Keratinocyte (primary cell): ENCODE data around the gene TK1. TPM values are rescaled to one million over a fixed set of nuclear protein-coding genes. Genes with fewer than 3 reads are reported as not detected.

Experiments
- DNase-seq: peaks from one replicate; pipeline ENCODE4 v3.0.0-alpha.2; 2011; ENCODE audit warnings: low read depth, missing footprints, low spot score
- FAIRE-seq: peaks from 2 replicates; lab custom pipeline; 2011; peaks lifted over from hg19 to GRCh38; lab: Jason Lieb, UNC
- H2AFZ ChIP-seq: 2 replicates; pipeline ENCODE4 v1.6.0; 2012; ENCODE audit warnings: low read length, control low read depth, inconsistent platforms; ENCODE audit not compliant: control insufficient read depth
- H3K27ac ChIP-seq: 2 replicates; pipeline ENCODE4 v1.5.1; 2011; ENCODE audit warnings: low read length; ENCODE audit not compliant: control insufficient read depth, insufficient read depth
- H3K27me3 ChIP-seq: 3 replicates; pipeline ENCODE4 v1.6.0; 2011; ENCODE audit warnings: low read length; ENCODE audit not compliant: control insufficient read depth, insufficient read depth; ENCODE audit errors: extremely low read depth
- H3K36me3 ChIP-seq, 2 experiments: 2 replicates in 1 of 2; 3 replicates in 1 of 2; pipeline ENCODE4 v1.5.1; 2011; ENCODE audit warnings: low read length in 2 of 2, mild to moderate bottlenecking in 1 of 2; ENCODE audit not compliant: control insufficient read depth in 2 of 2, insufficient read depth in 2 of 2; ENCODE audit errors: extremely low read depth in 1 of 2
- H3K4me1 ChIP-seq: 3 replicates; pipeline ENCODE4 v1.5.1; 2011; ENCODE audit warnings: low read length; ENCODE audit not compliant: control insufficient read depth, insufficient read depth; ENCODE audit errors: extremely low read depth
- H3K4me2 ChIP-seq: 3 replicates; pipeline ENCODE4 v1.6.0; 2011; ENCODE audit warnings: low read depth, low read length; ENCODE audit not compliant: control insufficient read depth, insufficient read depth; ENCODE audit errors: extremely low read depth
- H3K4me3 ChIP-seq, 3 experiments: fragments of 200-600 bp in 1 of 3; sonication (generic) in 1 of 3; 2 replicates in 2 of 3; 3 replicates in 1 of 3; pipeline ENCODE4 v1.5.1; 2011 to 2016; ENCODE audit warnings: low read length in 3 of 3, mild to moderate bottlenecking in 3 of 3, control low read depth in 2 of 3, inconsistent platforms in 1 of 3, low read depth in 1 of 3, mixed read lengths in 1 of 3, mixed run types in 1 of 3, moderate library complexity in 1 of 3; ENCODE audit not compliant: control insufficient read depth in 2 of 3, insufficient read depth in 2 of 3; ENCODE audit errors: extremely low read depth in 1 of 3
- H3K79me2 ChIP-seq: 2 replicates; pipeline ENCODE4 v1.6.0; 2012; ENCODE audit warnings: low read length; ENCODE audit not compliant: control insufficient read depth, insufficient read depth
- H3K9ac ChIP-seq: 3 replicates; pipeline ENCODE4 v1.6.0; 2011; ENCODE audit warnings: low read length; ENCODE audit not compliant: control insufficient read depth, insufficient read depth; ENCODE audit errors: extremely low read depth
- H3K9me1 ChIP-seq: 3 replicates; pipeline ENCODE4 v1.6.0; 2011; ENCODE audit warnings: low read length; ENCODE audit not compliant: control insufficient read depth, insufficient read depth; ENCODE audit errors: extremely low read depth
- H3K9me3 ChIP-seq: 2 replicates; pipeline ENCODE4 v1.5.1; 2012; ENCODE audit warnings: low read depth, low read length; ENCODE audit not compliant: control insufficient read depth
- H4K20me1 ChIP-seq: 3 replicates; pipeline ENCODE4 v1.6.0; 2011; ENCODE audit warnings: low read length; ENCODE audit not compliant: control insufficient read depth, insufficient read depth; ENCODE audit errors: extremely low read depth
- CTCF ChIP-seq, 3 experiments: IDR thresholded peaks in 1 of 3; conservative IDR thresholded peaks in 1 of 3; optimal IDR thresholded peaks in 1 of 3; 2 replicates in 2 of 3; 3 replicates in 1 of 3; pipeline versions ENCODE3 to v1.5.1; 2011; ENCODE audit warnings: low read length in 3 of 3, mild to moderate bottlenecking in 3 of 3, moderate library complexity in 2 of 3, control low read depth in 1 of 3, inconsistent platforms in 1 of 3; ENCODE audit not compliant: insufficient read depth in 2 of 3; ENCODE audit errors: extremely low read depth in 1 of 3
- EZH2 ChIP-seq: IDR thresholded peaks from one replicate; pipeline ENCODE4 v1.6.1; 2012; ENCODE audit warnings: inconsistent platforms, mild to moderate bottlenecking, low read length, moderate library complexity
- dilution Hi-C: fragments of 300-500 bp; cut with MboI; formaldehyde crosslinking; loops from one replicate; pipeline ENCODE4 v1.7.0; 2020; ENCODE audit warnings: low sequenced_read_pairs; ENCODE audit not compliant: extremely low pct_ligation_motif_present
- polyA plus RNA-seq, 5 experiments: library from polyadenylated mRNA; depleted of rRNA in 3 of 5; stranded (reverse) in 3 of 5; stranded (forward) in 1 of 5; unstranded in 1 of 5; fragments of >200 nt; gene quantifications; 1 replicate in 1 of 5; 2 replicates in 3 of 5; 3 replicates in 1 of 5; pipeline versions ENCODE4 v1.2.1 to v1.2.3, GENCODE V29; 2011 to 2012; ENCODE audit warnings: missing spikeins in 2 of 5, low read depth in 1 of 5, low replicate concordance in 1 of 5

Gene TK1
- polyA plus RNA-seq, 1 donor (not counting 4 experiments of a cell fraction or from before 2014, with no cell fraction given): 21.8 TPM

DNA sequence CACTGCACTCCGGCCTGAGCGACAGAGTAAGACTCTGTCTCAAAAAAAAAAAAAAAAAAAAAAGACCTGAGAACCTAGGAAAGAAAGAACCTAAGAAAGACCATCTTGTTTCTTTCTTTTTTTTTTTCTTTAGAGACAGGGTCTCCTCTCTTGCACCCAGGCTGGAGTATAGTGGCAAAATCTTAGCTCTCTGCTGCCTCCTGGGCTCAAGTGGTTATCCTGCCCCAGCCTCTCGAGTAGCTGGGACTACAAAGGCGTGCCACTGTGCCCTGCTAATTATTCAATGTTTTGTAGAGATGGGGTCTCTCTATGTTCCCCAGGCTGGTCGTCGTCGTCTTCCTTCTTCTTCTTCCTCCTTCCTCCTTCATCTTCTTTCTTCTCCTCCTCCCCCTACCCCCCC is 19.4 kb upstream of the TK1 start:
- Histone ChIP-seq H3K36me3 (peaks cover 0 to 13% of the 10 kb centered on the region in 2 experiments), H3K79me2 (no peaks in the 10 kb centered on the region), H2AFZ (no peak overlapping the region), H3K9ac (no peak overlapping the region), H3K4me1 (no peaks in the 10 kb centered on the region), H3K9me3 (no peaks in the 10 kb centered on the region), H3K4me2 (no peak overlapping the region), H3K4me3 (no peak overlapping the region), H3K9me1 (no peaks in the 10 kb centered on the region), H4K20me1 (no peaks in the 10 kb centered on the region), H3K27me3 (no peaks in the 10 kb centered on the region), H3K27ac (no peak overlapping the region)
- DNase-seq (no peak), FAIRE-seq (no peak)
- dilution Hi-C loops: no loop called here
- TF ChIP-seq CTCF (optimal IDR thresholded peaks at IDR 0.05 in 1 of 3, IDR thresholded peaks at IDR 0.05 in 1 of 3, conservative IDR thresholded peaks at IDR 0.05 in 1 of 3; ENCODE audit: extremely low read depth in 1 of 3, insufficient read depth in 2 of 3, low read length in 3 of 3): peak in 1 of 3 experiments; percentile 13
- TF ChIP-seq EZH2: no peak

DNA sequence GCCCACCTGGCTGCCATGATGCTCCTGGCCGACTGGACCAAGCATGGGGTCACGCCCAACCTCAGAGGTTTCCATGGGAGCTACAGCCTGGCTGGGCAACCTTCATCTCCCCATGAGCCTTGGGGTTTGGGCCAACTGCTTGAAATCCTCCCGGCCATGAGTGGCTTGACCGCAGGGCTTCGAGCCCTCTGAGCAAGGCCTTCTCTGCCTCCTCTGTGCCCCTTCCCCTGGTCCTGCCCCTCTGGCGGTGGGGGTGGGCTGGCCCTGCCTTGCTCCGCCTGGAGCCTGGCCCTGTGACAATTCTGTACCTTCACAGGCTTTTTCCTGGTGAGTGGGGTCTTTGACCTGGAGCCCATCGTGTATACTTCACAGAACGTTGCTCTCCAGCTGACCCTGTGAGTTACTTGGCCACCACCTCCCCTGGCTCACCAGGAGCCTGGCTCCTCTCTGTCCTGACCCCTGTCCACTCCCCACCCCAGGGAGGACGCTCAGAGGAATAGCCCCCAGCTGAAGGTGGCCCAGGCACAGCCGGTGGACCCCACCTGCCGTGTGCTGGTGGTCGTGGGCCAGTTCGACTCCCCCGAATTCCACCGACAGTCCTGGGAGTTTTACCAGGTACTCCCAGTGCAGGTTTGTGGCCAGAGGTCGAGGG is 18.4 kb upstream of the TK1 start:
- Histone ChIP-seq H3K27me3 (no peaks in the 10 kb centered on the region), H4K20me1 (no peaks in the 10 kb centered on the region), H3K4me1 (no peaks in the 10 kb centered on the region), H2AFZ (no peak overlapping the region), H3K9me3 (no peaks in the 10 kb centered on the region), H3K36me3 (peaks cover 0 to 13% of the 10 kb centered on the region in 2 experiments), H3K4me2 (no peak overlapping the region), H3K27ac (no peak overlapping the region), H3K4me3 (no peak overlapping the region), H3K79me2 (no peaks in the 10 kb centered on the region), H3K9me1 (no peaks in the 10 kb centered on the region), H3K9ac (no peak overlapping the region)
- FAIRE-seq (no peak), DNase-seq (no peak)
- dilution Hi-C loops: no loop called here
- no peak for TF ChIP-seq EZH2
- TF ChIP-seq CTCF (optimal IDR thresholded peaks at IDR 0.05 in 1 of 3, IDR thresholded peaks at IDR 0.05 in 1 of 3, conservative IDR thresholded peaks at IDR 0.05 in 1 of 3; ENCODE audit: extremely low read depth in 1 of 3, insufficient read depth in 2 of 3, low read length in 3 of 3): no peak
